K562 (cell line): ENCODE results near the gene SPNS1.

Experiments used
- CHD2 ChIP-seq: IDR thresholded peaks from 2 replicates; pipeline ENCODE4 v1.6.1; 2011; ENCODE audit warnings: low read depth, low read length
- EWSR1 ChIP-seq: fragments of 450-650 bp; IDR thresholded peaks from 2 replicates; pipeline ENCODE4 v1.6.1; 2018; ENCODE audit warnings: borderline replicate concordance, mild to moderate bottlenecking, low read depth, moderate library complexity; ENCODE audit not compliant: partially characterized antibody
- NCOA1 ChIP-seq: fragments of 450-650 bp; IDR thresholded peaks from 2 replicates; pipeline ENCODE4 v1.6.1; 2016; ENCODE audit warnings: low read depth
- RFX5 ChIP-seq: IDR thresholded peaks from 2 replicates; pipeline ENCODE4 v1.6.1; 2011; ENCODE audit warnings: low read depth, mild to moderate bottlenecking, improper control_type of control experiment, low read length
- SMC3 ChIP-seq: conservative IDR thresholded peaks from 2 replicates; pipeline ENCODE4 v1.6.1; 2011; ENCODE audit warnings: low read depth, low read length, improper control_type of control experiment; ENCODE audit not compliant: insufficient read depth
- SRSF7 ChIP-seq: fragments of 200-400 bp; formaldehyde crosslinking; optimal IDR thresholded peaks from 2 replicates; pipeline ENCODE3; 2017; ENCODE audit warnings: mild to moderate bottlenecking, low read depth, low read length
- ZNF274 ChIP-seq: IDR thresholded peaks from 2 replicates; pipeline ENCODE4 v1.6.1; 2011; ENCODE audit warnings: low read depth, mild to moderate bottlenecking, low read length, moderate library complexity, borderline replicate concordance
- TF ChIP-seq, protein P1 (sequence below): fragments of 250-450 bp; sonication (Bioruptor Pico); IDR thresholded peaks from 2 replicates; pipeline ENCODE4 v1.5.0; 2020; ENCODE audit warnings: mild to moderate bottlenecking
- TF ChIP-seq, protein P2 (sequence below), 3 experiments: IDR thresholded peaks in 2 of 3; conservative IDR thresholded peaks in 1 of 3; 2 replicates each; pipeline ENCODE4 v1.5.1; 2011 to 2012; ENCODE audit warnings: low read length in 3 of 3, mild to moderate bottlenecking in 3 of 3, control low read depth in 2 of 3, improper control_type of control experiment in 1 of 3, inconsistent platforms in 1 of 3, low read depth in 1 of 3, mixed read lengths in 1 of 3, moderate library complexity in 1 of 3; ENCODE audit not compliant: insufficient read depth in 2 of 3

DNA sequence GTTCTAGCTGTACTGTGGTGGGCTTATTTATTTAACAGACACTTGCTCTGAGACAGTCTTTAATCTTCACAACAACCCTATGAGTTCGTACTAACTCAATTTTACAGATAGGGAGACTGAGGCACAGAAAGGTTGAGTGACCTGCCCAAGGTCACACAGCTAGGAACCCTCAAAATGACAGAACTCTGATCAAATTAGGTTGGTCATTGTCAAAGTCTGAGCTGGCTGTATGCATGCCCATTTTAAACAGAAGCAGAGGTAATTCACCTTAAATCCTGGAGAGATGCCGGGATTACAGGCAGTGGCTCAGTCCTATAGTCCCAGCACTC lies 35.2 kb downstream of the SPNS1 start:
- TF ChIP-seq, protein P1, sequence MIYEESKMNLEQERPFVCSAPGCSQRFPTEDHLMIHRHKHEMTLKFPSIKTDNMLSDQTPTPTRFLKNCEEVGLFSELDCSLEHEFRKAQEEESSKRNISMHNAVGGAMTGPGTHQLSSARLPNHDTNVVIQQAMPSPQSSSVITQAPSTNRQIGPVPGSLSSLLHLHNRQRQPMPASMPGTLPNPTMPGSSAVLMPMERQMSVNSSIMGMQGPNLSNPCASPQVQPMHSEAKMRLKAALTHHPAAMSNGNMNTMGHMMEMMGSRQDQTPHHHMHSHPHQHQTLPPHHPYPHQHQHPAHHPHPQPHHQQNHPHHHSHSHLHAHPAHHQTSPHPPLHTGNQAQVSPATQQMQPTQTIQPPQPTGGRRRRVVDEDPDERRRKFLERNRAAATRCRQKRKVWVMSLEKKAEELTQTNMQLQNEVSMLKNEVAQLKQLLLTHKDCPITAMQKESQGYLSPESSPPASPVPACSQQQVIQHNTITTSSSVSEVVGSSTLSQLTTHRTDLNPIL (CRISPR knock-in tag) = no peak
- TF ChIP-seq, protein P2, sequence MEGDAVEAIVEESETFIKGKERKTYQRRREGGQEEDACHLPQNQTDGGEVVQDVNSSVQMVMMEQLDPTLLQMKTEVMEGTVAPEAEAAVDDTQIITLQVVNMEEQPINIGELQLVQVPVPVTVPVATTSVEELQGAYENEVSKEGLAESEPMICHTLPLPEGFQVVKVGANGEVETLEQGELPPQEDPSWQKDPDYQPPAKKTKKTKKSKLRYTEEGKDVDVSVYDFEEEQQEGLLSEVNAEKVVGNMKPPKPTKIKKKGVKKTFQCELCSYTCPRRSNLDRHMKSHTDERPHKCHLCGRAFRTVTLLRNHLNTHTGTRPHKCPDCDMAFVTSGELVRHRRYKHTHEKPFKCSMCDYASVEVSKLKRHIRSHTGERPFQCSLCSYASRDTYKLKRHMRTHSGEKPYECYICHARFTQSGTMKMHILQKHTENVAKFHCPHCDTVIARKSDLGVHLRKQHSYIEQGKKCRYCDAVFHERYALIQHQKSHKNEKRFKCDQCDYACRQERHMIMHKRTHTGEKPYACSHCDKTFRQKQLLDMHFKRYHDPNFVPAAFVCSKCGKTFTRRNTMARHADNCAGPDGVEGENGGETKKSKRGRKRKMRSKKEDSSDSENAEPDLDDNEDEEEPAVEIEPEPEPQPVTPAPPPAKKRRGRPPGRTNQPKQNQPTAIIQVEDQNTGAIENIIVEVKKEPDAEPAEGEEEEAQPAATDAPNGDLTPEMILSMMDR (IDR thresholded peaks at IDR 0.05 in 2 of 3, conservative IDR thresholded peaks at IDR 0.05 in 1 of 3; ENCODE audit: insufficient read depth in 2 of 3, low read depth in 1 of 3, low read length in 3 of 3) = no peak
- TF ChIP-seq SMC3 (no peak), NCOA1 (no peak), SRSF7 (no peak), EWSR1 (no peak), CHD2 (no peak), ZNF274 (no peak), RFX5 (no peak)
